HG03108 (cell line): ENCODE data around the gene BMP2.

Experiments used
- ATAC-seq: cut with Tn5 transposase; IDR thresholded peaks from one replicate; pipeline ENCODE4 v1.9.1; 2021; ENCODE audit warnings: moderate library complexity; ENCODE audit not compliant: unreplicated experiment

BMP2 gene

GRCh38 chr20:6828794-6829423, 61.4 kb downstream of the BMP2 start:
- ATAC-seq = peak; percentile 91

DNA sequence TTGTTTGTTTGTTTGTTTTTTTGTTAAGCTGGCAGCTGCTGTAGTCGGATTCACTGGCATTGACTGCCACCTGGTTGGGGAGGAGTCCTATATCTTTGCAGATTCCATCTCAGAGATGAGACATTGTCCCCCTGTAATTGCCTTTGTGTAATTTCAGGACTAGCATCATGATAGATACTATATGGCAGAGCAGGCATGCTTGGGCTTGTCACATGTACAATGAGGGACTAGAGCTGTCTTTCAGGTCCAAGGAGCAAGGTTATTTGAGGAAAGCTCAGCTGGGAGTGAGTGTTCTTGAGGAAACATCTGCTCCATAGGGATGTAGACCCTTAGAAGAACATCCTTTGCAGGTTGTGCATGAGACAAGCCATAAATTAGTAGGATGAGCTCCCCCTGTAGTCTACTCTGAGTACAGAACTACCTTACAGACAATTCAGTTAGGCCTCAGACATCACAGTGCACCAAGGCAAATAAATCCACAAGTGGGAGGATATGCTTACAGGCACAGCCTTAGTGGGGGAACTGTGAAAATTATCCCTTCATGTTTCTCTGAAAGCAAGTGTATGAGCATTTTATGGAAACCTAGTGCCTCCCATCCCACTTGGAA, 62.1 kb downstream of the BMP2 start:
- no peak for ATAC-seq
